GM13976 (cell line): Measurements from ENCODE around the gene RNASEH2B.

Experiments
- DNase-seq: peaks from one replicate; pipeline ENCODE4 v3.0.0; 2012; ENCODE audit warnings: low spot score
- in situ Hi-C: fragments of 300-500 bp; cut with MboI; formaldehyde crosslinking; loops from one replicate; pipeline ENCODE4 v1.12.0; 2022; ENCODE audit warnings: low sequenced_read_pairs, mixed read lengths, inconsistent platforms; ENCODE audit not compliant: unreplicated experiment
- TF ChIP-seq, protein P1 (sequence below): IDR thresholded peaks from 2 replicates; pipeline ENCODE4 v1.5.1; 2012; ENCODE audit warnings: borderline replicate concordance, mild to moderate bottlenecking; ENCODE audit not compliant: insufficient read depth; ENCODE audit errors: extremely low read depth, missing control alignments, control extremely low read depth

RNASEH2B gene

DNA sequence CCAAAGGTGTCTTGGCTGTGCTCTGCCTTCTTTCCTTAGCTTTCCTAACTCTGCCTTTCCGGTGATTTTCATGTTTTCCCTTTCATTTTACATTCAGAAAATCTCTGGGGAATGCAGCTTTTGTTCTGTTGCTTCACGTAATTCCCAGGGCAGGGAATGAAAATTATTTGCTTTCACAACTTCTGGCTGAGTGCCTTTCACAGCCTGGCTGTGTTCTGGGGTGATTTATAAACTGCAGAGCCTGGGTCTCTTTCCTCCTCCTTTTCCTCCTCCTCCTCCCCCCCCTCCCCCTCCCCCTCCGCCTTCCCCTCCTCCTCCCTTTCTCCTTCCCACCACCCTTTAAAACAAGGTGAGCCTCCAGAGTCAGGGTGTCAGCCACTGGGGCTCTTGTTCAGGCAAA, 84.3 kb downstream of the RNASEH2B start:
- TF ChIP-seq, protein P1, sequence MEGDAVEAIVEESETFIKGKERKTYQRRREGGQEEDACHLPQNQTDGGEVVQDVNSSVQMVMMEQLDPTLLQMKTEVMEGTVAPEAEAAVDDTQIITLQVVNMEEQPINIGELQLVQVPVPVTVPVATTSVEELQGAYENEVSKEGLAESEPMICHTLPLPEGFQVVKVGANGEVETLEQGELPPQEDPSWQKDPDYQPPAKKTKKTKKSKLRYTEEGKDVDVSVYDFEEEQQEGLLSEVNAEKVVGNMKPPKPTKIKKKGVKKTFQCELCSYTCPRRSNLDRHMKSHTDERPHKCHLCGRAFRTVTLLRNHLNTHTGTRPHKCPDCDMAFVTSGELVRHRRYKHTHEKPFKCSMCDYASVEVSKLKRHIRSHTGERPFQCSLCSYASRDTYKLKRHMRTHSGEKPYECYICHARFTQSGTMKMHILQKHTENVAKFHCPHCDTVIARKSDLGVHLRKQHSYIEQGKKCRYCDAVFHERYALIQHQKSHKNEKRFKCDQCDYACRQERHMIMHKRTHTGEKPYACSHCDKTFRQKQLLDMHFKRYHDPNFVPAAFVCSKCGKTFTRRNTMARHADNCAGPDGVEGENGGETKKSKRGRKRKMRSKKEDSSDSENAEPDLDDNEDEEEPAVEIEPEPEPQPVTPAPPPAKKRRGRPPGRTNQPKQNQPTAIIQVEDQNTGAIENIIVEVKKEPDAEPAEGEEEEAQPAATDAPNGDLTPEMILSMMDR, result no peak
- DNase-seq, result no peak
- in situ Hi-C loops, result no loop called here

DNA sequence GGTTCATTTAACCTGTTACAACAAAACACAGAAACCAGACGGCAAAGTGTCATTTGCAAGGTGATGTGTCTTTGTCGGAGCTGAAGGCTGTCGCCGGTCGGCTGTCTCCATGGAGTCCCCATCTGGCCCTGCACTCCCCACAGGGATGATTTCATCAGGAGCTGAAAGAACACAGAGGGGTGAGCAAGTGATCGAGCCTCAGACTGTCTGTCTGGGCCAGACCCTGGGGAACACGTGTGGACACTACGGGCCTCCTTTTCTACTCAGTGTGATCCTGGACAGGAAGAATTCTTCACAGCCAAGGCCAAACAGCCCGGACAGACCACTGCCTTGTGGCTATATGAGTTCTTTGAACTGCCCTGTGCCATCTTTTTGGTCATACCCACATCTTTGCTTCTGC, 85.1 kb downstream of the RNASEH2B start:
- in situ Hi-C loops, result no loop called here
- DNase-seq, result no peak
- TF ChIP-seq, protein P1, result no peak

DNA sequence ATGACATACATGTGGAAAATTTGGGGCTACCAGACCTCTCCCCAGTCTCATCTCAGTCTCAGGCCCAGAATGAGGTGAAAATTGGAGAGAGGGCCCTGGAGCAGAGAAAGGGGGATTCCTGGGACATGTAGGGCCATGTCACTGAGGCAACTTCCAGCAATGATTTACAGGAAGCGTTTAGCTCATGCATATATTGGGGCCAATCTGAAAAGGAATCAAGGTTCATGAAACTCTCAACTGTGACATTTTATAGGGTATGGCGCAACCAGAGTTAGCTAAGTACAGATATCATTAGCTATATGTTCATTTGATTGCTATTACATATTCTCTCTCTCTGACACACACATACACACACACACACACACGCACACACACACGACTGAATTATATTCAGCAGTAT, 86.3 kb downstream of the RNASEH2B start:
- in situ Hi-C loops, result no loop called here
- TF ChIP-seq, protein P1, result no peak
- DNase-seq, result no peak

DNA sequence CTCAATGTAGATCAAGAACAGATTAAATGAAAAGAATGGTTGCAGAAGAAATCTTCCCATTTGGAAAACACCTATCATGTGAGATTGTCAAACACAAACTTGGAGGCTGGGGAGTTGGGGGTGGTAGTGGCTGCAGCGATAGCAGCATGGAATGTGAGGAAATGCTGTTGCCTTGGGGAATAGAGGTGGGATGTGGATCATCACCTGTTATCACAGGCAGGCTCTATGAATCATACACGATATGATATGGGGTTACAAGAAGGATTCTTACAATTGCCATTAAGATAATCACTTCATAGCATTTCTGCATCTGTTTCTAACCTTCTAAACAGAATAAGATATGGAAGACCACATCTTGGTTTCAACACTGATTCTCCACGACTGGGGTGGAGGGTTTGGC, 88.7 kb downstream of the RNASEH2B start:
- TF ChIP-seq, protein P1, result no peak
- in situ Hi-C loops, result no loop called here

DNA sequence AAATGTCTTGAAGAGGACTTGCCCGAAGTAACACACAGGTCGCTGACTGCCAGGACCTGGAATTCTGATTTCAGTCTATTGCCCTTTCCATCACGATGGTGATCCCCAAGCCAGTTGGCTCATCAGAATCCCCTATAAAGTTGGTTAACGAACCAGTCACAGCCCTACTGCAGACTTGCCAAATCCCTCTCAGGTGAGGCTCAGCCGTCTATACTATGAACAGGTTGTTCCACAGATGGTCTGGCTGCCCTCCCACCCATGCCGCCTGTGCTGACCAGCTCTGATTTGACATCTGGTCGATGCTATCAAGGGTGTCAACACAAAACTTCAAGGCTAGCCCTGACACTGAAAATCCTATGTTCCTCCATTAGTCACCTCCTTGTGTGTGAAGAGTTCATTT, 90.0 kb downstream of the RNASEH2B start:
- TF ChIP-seq, protein P1, result no peak
- DNase-seq, result no peak
- in situ Hi-C loops, result no loop called here

More for the DNA sequence above, 88.7 kb downstream of the RNASEH2B start:
- DNase-seq, result no peak

DNA sequence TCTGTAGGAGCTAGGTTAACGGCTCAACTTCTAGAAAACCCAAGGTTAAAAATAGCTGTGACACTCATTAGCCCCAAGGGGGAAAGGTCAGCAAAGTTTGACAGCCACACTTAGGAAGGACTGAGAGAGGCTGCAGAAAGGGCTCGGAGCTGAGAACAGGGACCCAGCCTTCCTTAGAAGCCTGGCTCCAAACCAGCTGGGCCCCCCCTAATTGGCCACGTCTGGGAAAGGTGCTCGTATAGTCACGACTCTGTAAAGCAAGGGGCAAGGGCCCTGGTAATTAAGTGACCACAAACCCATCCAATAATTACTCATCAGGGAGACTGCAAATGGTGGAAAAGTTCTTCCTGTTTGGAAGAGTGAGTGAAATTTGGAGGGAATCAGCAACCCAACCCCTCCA, 90.5 kb downstream of the RNASEH2B start:
- in situ Hi-C loops, result no loop called here
- no peak for DNase-seq
- TF ChIP-seq, protein P1, result no peak
